Coronary artery (tissue), 2 donors: ENCODE measurements around the gene TRAPPC5.

Experiments
- DNase-seq: peaks from one replicate; pipeline ENCODE4 v3.0.0-alpha.2; 2017; ENCODE audit warnings: low spot score
- H3K27ac ChIP-seq, 2 donors: fragments of 200-600 bp; sonication (generic); one replicate each; pipeline ENCODE4 v1.5.1; 2016 to 2019
- H3K4me3 ChIP-seq: fragments of 200-600 bp; sonication (generic); 2 replicates; pipeline ENCODE4 v1.5.1; 2016; ENCODE audit warnings: mild to moderate bottlenecking, moderate library complexity
- TF ChIP-seq, protein P1 (sequence below): fragments of 200-600 bp; sonication (generic); IDR thresholded peaks from one replicate; pipeline ENCODE4 v1.5.1; 2019; ENCODE audit warnings: antibody characterized with exemption

Gene TRAPPC5

DNA sequence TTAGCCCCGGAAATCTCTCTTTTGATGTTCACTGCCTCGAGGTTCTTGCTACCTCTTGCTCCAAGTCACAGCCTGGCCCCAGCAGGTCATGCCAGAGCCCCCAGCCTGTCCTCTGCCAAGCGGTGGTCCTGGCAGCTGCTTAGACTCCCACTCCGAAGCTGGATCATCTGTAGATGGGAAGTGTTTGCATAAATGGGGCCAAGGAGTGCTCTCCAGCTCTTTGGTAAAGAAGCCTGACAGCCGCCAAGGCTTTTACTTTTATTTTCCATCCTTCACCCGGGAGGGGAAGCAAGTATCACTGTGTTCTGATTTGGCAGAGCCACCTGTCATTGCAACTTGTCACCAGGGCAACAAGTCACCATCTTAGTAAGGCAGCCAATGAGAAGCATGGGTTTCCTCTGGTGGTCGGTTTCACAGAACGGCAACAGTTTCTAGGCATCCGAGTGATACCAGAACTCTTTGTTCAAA is 22.4 kb upstream of the TRAPPC5 start:
- DNase-seq = no peak
- TF ChIP-seq, protein P1, sequence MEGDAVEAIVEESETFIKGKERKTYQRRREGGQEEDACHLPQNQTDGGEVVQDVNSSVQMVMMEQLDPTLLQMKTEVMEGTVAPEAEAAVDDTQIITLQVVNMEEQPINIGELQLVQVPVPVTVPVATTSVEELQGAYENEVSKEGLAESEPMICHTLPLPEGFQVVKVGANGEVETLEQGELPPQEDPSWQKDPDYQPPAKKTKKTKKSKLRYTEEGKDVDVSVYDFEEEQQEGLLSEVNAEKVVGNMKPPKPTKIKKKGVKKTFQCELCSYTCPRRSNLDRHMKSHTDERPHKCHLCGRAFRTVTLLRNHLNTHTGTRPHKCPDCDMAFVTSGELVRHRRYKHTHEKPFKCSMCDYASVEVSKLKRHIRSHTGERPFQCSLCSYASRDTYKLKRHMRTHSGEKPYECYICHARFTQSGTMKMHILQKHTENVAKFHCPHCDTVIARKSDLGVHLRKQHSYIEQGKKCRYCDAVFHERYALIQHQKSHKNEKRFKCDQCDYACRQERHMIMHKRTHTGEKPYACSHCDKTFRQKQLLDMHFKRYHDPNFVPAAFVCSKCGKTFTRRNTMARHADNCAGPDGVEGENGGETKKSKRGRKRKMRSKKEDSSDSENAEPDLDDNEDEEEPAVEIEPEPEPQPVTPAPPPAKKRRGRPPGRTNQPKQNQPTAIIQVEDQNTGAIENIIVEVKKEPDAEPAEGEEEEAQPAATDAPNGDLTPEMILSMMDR = no peak
- Histone ChIP-seq H3K4me3 (no peak overlapping the region), H3K27ac (no peak overlapping the region)

DNA sequence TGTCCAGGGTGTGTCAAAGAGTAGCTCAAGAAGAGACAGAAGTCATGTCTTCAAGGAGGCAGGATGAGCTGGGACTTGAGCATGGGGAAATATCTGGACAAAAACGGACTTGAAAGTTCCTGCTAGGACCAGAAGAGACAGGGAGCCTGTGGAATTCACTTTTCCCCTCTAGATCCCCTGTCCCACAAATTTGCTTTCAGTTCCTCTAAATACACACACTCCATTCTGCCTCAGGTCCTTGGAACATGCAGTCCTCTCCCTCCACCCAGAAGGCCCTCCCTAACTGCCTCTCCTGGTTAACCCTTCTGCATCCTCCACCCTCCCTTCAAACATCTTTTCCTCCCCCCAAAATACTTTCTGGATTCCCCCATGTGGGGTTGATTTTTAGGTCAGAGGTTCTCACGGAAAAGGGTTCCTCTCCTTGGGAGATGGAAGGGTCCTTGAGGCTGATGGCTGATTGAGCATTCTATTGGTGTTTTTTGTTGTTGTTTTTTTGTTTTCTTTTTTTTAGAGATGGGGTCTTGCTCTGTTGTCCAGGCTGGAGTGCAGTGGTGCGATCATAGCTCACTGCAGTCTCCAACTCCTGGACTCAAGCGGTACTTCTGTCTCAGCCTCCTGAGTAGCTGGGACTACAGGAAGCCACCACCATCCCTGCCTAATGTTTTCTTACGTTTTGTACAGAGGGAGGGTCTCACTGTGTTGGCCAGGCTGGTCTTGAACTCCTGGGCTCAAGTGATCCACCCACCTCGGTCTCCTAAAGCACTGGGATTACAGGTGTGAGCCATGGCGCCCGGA is 18.7 kb upstream of the TRAPPC5 start:
- no peak overlapping the region for H3K27ac ChIP-seq
- H3K4me3 ChIP-seq = no peak overlapping the region
- TF ChIP-seq, protein P1 = no peak
- DNase-seq = no peak

DNA sequence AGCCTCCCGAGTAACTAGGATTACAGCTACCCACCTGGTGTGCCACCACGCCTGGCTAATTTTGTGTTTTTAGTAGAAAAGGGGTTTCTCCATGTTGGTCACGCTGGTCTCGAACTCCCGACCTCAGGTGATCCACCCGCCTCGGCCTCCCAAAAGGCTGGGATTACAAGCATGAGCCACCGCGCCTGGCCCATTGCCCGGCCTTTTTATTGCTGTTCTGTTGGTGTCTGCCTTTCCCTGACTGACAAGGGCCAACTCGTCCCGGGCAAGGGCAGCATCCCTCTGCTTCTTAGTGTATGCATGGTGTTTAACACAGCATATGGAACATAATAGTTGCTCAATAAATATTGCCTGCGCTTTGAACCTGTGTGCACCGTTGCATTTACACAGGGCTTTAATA is 18.0 kb upstream of the TRAPPC5 start:
- TF ChIP-seq, protein P1 = no peak
- DNase-seq = no peak
- Histone ChIP-seq H3K4me3 (no peak overlapping the region), H3K27ac (no peak overlapping the region)

DNA sequence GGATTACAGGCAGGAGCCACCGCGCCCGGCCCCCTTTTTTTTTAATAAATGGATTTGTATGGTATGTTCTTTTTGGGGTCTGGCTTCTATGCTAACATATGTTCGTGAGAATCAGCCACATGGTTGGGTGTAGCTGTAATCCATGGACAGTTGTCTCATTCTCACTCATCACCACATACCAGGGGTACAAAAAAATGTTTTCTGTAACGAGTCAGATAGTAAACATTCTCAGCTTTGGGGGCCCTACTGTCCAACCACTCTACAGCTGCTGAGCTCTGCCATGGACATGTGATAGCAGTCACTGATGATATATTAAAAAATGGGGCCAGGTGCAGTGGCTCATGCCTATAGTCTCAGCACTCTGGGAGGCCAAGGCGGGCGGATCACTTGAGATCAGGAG is 16.9 kb upstream of the TRAPPC5 start:
- Histone ChIP-seq H3K4me3 (no peak overlapping the region), H3K27ac (no peak overlapping the region)
- TF ChIP-seq, protein P1 = no peak
- DNase-seq = no peak

DNA sequence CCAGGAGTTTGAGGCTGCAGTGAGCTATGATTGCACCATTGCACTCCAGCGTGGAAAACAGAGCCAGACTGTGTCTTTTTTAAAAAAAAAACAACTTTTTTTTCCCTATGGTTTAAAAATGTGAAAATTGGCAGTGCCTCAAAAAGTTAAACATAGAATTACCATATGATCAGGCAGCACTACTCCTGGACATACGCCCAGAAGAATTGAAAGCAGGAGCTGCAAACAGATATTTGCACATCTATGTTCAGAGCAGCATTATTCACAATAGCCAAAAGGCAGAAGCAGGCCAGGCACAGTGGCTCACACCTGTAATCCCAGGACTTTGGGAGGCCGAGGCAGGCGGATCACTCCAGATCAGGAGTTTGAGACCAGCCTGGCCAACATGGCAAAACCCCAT is 15.6 kb upstream of the TRAPPC5 start:
- TF ChIP-seq, protein P1 = no peak
- Histone ChIP-seq H3K4me3 (no peak overlapping the region), H3K27ac (no peak overlapping the region)
- no peak for DNase-seq

DNA sequence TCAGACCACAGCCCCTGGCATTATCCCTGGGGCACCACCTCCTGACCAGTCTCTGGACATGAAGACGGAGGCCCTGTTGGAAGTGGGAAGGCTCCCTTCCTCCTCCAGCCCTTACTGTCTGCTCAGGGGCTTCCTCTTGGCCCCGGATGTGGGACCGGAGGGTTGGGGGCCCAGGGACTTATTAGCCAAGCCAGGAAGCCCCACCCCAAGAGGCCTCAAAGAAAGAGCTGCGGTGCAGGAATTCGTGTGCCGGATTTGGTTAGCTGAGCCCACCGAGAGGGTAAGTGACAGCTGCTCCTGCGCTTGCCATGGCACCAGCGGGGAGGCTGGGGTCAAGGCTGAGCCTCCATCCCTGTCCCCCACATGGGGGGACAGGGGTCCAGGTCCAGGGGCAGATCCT is 11.8 kb upstream of the TRAPPC5 start, which contains the start of gene RETN:
TSS of gene RETN (plus strand) at position 208 of the 400 bp plus-strand sequence. CDS start 278 bp downstream, outside the sequence.
- Histone ChIP-seq H3K27ac (no peak within 1 kb of the TSS), H3K4me3 (no peak within 1 kb of the TSS)
- TF ChIP-seq, protein P1 = no peak
- no peak for DNase-seq

DNA sequence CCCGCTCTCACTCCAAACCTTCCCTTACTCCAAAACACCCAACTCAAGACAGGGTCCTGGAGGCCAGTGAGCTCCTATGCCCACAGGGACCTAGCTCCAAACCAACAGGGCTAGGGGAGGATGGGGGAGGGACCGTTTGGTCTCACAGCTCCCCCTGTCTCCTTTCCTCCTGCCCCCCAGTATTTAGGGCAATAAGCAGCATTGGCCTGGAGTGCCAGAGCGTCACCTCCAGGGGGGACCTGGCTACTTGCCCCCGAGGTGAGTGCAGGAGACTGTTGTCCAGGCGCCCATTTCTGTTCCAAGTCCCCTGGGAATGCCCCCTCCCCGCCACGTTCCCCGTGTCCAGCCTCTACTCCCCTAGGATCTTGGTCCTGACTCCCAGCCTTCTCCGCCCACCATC is 11.0 kb upstream of the TRAPPC5 start:
- Histone ChIP-seq H3K4me3 (no peak overlapping the region), H3K27ac (no peak overlapping the region)
- TF ChIP-seq, protein P1 = no peak
- DNase-seq = no peak
